NK-92 (cell line): ENCODE measurements around the gene NUFIP2.
"Not testable (repeated sequence)": the region's sequence is repeated elsewhere in the genome, so short reads cannot be mapped to it uniquely, and the experiment has no call there.

ENCODE experiments used
- DNase-seq: peaks from one replicate; lab custom pipeline; 2025; ENCODE audit not compliant: unreplicated experiment; lab: John Stamatoyannopoulos, UW

Gene NUFIP2

DNA sequence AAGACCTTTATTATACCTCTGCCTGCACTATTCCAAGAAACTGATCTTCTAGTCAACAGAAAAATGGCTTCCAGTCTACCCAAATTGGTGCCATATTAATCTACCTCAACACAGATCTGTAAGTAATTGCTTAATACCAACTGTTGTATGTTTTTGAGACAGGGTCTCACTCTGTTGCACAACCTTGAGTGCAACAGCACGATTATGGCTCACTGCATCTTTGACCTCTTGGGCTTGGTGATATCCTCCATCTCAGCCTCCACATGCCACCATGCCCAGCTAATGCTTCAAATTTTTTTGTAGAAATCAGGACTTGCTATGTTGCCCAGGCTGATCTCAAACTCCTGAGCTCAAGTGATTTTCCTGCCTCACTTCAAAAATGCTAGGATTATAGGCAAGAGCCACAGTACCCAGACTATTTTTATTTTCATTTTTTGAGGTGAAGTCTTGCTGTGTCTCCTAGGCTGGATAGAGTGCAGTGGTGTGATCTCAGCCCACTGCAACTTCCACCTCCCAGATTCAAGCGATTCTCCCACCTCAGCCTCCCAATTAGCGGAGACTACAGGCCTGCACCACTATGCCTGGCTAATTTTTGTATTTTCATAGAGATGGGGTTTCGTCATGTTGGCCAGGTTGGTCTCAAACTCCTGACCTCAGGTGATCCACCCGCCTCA lies 14.4 kb downstream of the NUFIP2 start:
- no peak for DNase-seq

DNA sequence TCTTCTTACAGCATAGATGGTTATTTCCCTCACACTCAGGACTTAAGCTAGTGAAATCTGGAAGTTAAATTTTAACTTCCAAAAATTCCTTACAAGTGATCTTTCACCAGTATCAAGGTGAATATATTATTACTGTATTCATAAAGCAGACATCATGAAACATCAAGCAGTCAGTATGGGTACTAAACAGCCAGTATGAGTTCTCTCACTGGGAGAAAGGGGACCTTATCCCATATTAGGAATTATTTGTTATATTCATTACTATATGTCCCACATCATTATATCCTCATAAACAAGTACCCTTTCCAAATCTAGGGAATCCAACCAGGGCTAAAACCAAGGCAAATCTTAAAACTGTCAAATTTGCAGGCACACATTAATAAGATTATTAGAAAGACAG lies 15.3 kb downstream of the NUFIP2 start:
- DNase-seq, result no peak

DNA sequence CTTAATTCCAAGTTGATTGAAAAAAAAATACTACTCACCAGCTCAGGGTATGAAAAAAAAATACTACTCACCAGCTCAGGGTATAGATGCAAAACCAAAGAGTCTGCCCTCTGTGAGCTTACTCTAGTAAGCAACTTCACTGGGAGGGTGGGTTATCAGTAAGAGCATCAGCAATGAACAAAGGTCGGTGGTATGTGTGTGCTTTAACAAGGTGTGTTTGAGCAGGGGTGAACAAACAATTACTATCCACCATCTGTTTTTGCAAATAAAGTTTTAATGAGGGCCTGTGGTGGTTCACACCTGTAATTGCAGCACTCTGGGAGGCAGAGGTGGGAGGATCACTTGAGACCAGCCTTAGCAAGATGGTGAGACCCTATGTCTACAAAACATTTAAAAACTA lies 20.0 kb downstream of the NUFIP2 start:
- DNase-seq, result no peak

DNA sequence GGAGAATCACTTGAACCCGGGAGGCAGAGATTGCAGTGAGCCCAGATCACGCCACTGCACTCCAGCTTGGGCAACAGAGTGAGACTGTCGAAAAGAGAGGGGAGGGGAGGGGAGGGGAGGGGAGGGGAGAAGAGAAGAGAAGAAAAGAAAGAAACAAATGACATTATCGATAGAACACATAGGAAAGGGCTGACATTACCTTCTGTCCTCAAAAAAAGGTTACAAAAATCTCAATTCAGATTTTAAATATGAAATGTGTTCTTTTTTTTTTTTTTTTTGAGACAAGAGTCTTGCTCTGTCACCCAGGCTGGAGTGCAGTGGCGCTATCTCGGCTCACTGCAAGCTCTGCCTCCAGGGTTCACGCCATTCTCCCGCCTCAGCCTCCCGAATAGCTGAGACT lies 22.0 kb downstream of the NUFIP2 start:
- DNase-seq, result not testable (repeated sequence)

DNA sequence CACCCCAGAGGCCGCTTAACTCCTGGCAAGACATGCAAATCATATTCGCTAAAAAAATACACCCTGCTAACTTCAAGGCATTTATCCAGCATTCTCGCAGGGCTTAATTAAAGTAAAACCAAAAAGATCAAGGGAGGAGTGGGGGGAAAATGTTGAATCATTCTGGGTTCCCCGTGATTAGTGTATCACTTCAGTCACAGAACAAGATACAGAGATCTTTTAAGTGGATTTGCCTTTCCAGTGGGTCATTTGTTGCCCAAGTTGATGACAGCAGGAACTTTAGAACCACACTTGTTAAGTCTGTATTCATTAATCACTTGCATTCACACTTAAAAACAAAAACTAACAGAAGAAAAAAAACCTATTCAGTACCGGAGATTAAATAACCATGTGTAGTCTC lies 30.0 kb downstream of the NUFIP2 start:
- no peak for DNase-seq

DNA sequence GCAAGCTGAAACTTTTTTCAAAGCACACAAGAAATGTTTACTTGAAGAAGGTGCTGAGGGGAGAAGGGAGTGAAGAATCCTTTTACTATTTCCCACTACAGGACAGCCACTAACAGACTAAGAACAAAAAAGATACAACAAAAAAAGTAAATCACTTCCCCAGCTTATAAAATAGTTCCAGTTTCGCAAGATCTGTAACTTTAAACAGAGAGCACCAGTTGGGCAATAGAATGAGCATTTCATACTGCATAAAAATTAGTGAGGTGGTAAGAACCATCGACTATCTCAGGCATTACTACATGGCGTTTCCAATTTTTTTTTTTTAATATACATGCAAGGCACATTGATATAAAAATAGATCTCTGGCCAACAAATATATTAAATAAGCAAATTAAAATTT lies 36.2 kb downstream of the NUFIP2 start:
- DNase-seq, result no peak

DNA sequence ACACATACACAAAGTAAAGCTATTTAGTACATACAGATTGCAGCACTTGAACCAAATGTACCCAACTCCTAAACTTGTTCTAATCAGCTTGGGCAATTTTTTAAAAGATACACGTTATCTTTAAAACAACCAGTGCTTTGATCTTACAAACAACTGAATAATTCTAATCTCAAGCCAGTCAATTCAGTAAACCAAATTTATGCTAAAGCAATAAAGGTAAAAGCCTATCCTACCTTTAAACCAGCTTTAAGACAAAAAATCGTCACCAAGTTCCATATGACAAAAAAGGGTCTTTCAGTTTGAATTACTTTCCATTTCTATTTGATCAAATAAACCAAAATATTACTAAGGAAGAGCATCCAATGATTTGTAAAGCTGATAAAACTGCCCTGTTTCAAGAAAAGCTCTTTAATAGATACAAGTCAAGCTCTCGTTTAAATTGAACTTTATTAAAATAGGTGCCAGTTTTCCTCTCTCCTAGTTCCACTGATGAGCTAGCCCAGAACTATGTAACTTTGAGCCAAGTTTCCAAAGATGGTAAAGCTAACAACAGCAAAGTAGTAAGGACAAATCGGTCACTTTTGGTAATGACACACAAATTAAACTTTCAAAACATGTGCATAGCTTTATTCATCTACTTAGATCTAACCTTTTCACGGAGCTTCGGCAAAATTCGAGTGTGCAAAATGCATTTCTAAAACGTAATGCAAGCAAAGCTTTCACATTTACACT lies 37.0 kb downstream of the NUFIP2 start:
- DNase-seq, result no peak

DNA sequence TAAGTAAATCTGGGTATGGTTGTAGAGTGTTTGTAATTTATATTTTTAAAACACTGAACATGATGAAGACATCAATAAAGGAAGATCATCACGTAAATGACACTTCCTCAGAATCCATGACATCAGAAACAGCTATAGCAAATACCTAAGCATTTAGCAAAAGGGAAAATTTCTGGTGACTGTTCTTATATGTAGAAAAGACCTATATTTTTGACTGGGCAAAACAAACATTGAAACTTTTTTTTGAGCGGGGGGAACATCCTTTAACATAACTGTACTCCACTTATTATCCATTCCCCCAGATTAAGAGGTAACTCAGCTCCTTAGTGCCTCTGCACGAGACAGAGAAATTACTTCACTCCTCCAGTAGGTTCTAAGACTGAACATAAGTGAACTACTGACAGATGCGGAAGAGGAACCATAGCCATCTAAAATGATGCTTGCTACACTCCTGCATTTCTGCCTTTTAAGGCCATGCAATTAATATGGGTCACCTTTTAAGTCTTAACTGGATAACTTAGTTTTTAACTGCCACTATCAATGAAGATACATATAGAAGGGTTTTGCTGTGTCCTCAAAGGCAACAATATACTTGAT lies 37.9 kb downstream of the NUFIP2 start:
- DNase-seq, result no peak

DNA sequence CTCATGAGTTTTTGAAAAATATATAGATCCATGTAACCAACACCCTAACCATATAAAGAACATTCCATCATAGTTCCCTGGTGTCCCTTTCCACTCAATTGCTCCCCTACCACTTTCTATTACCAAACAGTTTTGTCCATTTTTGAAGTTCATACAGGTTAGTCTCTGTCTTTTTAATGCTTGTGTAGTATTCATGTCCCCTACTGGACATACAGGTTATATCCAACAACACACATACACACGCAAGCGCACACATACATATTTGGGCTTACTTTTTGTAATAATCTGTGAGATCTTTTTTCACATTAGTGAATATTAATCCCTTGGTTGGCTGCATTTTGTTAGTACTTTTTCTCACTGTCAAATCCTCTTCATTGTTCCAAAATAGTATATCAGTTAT lies 40.9 kb downstream of the NUFIP2 start:
- DNase-seq, result no peak

DNA sequence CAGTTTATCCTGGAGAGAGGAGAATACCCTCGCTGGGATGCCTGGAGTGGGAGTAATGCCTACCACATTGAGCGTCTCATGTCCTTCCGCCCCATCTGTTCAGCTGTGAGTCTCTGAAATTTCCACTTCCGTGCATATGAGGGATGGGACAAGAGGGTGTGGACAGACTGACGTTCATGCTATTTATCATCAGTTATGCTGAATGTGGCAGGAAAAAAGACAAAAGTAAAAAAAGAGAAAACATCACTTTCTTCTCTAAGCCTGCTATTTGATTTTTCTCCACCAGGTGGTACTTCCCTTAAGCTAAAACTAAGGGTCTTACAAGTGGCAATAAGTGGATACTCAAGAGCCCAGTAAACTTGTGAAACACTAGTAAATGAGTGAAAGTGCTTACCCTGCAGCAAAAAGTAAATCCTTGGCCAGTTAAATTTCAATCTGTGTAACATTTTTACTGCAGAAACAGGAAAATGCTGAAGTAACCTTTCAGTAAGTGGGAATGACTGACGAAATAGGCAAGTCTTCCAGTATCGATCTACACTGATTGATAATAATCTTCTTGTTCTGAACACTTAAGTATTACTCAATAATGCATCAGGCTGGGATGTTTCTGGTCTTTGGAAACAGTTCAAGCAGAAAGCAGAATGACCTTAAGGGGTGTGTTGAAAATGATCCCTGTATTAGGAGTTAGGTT lies 41.7 kb downstream of the NUFIP2 start:
- no peak for DNase-seq

DNA sequence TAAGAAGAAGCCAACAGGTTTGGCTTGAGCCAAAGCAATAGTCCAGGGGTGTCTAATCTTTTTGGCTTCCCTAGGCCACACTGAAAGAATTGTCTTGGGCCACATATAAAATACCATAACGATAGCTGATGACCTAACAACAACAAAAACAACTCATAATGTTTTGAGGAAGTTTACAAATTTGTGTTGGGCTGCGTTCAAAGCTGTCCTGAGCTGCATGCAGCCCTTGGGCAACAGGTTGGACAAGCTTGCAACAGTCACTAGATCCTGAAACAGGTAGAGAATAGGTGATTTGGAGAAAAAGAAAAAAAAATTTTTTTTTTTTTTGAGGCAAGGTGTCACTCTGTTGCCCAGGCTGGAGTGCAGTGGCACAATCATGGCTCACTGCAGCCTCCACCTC lies 42.8 kb downstream of the NUFIP2 start:
- no peak for DNase-seq

DNA sequence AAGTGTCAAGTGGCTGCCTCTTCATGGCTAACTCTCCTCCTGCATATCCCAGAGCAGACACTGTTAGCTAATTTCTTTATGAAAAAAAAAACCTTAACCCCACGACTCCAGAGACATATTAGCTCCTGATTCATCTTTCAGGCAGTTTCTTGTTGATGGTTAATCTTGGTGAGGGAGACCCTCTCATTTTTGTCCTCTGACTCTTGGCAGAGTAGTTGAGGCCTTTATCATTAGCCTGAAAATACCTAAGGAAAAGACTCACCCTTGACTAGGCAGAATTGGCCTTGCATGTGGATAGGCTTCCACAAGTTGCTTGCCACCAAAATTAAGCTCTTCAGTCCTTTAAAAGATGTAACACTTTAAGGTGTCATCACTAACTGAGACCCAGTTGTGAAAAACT lies 43.3 kb downstream of the NUFIP2 start:
- no peak for DNase-seq

DNA sequence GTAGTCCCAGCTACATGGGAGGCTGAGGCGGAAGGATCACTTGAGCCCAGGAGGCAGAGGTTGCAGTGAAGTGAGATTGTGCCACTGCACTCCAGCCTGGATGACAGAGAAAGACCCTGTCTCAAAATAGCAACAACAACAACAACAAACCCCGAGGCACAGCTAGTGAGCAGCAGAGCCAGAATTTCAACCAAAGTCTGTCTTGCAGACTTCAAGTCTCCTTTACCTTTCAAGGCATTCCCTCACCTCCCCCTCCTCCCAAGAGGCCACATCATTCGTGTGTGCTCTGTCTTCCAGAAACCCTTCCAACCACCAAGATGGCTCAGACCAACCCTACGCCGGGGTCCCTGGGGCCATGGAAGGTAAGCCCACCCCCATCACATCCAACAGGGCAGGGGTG lies 45.1 kb downstream of the NUFIP2 start:
- no peak for DNase-seq

DNA sequence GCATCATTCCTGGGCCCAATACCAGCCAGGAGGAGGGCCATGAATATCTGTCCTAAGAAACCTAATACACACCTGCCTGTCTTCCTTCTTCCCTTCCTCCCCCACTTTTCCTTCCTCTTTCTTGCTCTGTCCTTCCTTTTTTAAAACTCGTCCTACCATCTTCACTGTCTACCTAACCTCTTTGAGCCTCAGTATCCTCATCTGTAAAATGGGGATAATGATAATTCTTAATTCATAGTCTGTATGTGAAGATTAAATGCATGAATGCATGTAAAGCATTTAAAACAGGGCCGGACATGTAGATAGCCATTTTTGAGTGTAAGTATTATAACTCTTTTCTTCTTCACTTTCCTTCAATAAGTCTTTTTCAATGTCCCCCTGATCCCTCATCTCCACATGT lies 46.7 kb downstream of the NUFIP2 start:
- DNase-seq, result no peak

DNA sequence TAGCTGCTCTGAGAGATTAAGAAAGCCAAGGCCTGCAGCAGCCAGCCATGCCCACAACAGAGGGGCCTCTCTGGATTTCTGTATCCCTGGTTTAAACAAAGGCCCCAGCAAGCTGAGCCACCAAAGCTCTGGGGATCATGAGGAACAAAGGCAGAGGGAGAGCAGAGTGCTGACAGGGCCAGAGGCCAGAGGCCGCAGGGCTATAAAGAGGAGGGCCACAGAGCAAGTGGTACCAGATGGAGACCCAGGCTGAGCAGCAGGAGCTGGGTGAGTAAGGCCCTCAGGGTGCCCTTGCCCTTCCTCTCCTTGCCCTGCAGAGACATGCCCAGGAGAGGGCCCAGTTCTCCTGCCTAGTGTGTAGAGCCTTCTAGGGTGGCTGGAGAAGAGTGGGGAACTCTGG lies 47.3 kb downstream of the NUFIP2 start, which contains the start of gene CRYBA1:
CRYBA1 (plus strand) TSS at position 232 of the 400 bp plus-strand sequence; CDS start at position 237, 5 bp downstream.
- DNase-seq, result no peak

DNA sequence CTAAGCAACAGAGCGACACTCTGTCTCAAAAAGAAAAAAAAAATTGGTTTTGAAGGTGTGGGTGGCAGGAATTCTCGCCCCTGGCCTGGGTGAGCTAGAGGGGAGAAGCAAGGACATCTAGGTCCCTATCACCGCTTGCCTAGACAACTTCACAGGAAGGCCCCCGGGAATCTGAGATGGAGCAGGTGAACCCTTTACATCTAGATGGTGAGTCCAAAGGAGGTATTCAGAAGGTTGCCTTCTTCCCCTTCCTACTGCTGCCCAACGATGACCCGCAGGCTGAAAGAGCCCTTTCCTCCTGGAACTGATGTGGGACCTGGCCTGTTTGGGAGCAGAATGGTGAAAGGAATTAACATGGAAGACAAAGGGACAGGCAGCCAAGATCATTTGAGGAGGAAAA lies 48.5 kb downstream of the NUFIP2 start:
- no peak for DNase-seq

DNA sequence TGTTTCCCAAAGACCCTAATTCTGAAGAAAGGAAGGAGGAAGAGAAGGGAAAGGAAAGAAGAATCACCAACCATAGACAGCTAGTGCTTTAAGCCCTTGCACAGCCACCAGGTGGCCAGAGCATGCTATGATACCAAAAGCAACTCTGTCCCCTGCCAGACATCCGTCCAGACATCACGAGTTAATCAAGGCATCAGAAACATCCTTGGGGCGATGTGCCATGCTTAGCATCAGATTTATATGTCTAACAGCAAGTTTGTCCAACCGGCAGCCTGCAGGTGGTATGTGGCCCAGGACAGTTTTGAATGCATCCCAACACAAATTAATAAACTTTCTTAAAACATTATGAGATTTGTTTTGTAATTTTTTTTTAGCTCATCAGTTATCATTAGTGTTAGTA lies 50.2 kb downstream of the NUFIP2 start:
- no peak for DNase-seq

DNA sequence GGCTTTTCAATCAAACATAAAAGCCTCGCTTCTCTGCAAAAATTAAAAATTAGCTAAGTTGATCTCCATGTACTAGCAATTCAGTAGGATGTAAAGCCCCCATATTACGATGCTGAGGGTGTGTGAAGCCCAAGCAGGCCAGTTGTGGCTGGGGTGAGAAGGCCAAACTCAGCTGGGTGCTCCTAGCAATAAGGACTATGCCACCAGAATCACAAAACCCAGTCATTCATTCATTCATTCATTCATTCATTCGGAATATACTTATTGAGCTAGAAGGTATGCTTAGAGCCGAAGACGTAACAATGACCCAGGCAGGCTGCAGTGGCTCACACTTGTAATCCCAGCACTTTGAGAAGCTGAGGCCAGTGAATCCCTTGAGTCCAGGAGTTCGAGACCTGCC lies 51.2 kb downstream of the NUFIP2 start:
- no peak for DNase-seq

DNA sequence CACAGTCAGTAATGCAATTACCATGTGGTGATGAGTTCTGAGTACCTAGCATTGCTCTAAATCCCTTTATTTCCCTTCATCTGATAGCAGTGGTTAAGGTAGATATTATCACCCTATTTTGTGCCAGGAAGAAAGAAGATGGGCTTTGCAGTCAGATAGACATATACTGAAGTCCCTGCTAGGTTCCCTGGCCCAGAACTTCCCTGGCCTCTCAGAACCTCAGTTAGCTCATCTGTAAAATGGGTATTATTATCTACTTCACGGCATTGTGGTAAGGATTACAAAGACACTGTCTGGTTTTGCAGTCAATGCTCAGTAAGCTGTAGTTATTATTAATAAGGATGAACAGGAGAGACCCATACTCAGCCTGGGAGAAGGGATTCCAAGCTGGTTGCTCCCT lies 51.9 kb downstream of the NUFIP2 start:
- no peak for DNase-seq

DNA sequence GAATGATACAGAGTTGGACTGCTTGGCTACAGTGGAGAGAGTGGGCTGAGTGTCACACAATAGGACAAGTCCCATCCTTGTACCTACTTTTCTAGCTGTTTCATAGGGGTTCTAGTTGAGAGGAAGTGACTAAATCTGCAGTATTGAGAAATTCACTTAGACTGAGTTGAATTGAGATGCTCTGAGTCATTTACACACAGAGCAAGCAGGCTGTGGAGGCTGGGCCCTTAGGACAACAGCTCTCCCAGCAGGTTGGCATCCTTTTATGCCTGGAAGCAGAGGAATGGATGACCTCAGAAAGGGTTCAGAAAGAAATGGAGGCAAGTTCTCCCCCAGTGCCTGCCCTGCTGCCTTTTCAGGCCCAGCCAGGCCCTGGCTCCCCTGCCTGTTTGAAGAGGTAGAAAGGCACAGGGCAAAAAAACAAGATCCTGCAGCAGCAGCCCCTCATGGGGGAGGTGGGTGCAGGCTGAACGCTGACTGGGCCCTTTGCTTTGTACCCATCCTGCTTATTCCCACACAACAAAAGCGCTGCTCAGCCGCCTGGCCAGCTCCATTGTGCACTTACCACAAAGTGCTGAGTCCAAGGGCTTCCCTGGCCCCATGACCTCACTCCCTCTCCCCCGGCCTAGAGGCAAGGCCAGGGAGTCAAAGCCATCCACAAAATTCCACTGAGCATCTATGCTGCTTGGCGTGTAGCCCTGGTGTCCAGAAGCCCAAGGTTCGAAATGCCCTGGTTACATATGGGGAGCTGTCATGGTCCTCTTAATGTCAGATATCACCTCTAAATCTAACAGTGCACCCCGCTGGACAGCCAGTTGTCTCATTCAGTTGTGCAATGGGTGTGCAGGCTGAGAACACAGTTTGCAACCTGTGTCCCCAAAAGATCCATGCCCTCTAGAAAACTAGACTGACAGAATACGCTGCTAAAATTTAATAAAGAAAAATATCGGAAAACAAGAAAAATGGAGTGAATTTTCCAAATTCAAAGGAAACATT lies 52.7 kb downstream of the NUFIP2 start:
- no peak for DNase-seq

DNA sequence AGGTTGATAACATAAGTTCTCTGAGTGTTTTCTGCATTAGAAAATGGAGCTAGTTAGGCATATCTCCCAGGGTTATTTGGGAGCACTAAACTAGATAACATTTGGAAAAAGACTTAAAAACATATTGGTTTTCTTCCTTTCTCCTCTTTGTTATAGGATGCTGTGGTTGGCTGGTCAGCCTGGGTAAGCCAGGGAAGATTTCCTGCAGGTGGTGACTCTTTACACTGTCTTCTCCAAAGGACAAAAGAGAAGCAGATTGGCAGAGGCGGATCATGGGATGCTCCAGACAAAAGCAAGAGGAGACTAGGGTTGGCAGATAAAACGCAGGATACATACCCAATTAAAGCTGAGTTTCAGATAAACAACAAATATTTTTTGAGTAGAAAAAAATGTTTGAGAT lies 53.5 kb downstream of the NUFIP2 start:
- DNase-seq, result no peak
